ENCODE data around the gene ZNF76. TPM values are rescaled to one million over a fixed set of nuclear protein-coding genes. Genes with fewer than 3 reads are reported as not detected.
"Not testable (repeated sequence)": the region's sequence is repeated elsewhere in the genome, so short reads cannot be mapped to it uniquely, and the experiment has no call there.

Gene ZNF76
- total RNA-seq, 2 experiments from 2014 or later, result 31.0 to 59.5 TPM

- CTCF ChIA-PET (ENCODE audit: unreplicated experiment), result interaction anchor here (0.6 to 0.9 kb wide), 2 partner anchors 11 to 387 kb away, joined by 7 to 16 read pairs; no protein-coding TSS in a partner anchor
- DNase-seq (ENCODE audit: low spot score), result peak; percentile 34
- 0 out of 2 replicates have a peak, but pooled peaks have one; percentile 16 for TF ChIP-seq CTCF (conservative IDR thresholded peaks at IDR 0.05; ENCODE audit: low read length)
- H4K20me1 ChIP-seq (ENCODE audit: insufficient read depth, low read length); H3K4me1 ChIP-seq (ENCODE audit: insufficient read depth, low read length, poor library complexity, severe bottlenecking); BruUV-seq (replicated peaks); H3K9me2 ChIP-seq (ENCODE audit: insufficient read depth, low read length); intact Hi-C loops (cut with micrococcal nuclease; ENCODE audit: unreplicated experiment); H3K36me3 ChIP-seq (ENCODE audit: insufficient read depth, low read length); H3K4me3 ChIP-seq (ENCODE audit: low read depth, low read length, poor library complexity, severe bottlenecking); H3K4me2 ChIP-seq (ENCODE audit: low read length); H2AFZ ChIP-seq (ENCODE audit: low read length); H3K27ac ChIP-seq (ENCODE audit: low read depth, low read length, poor library complexity, severe bottlenecking); POLR2A ChIA-PET; H3K79me2 ChIP-seq (ENCODE audit: insufficient read depth, low read depth, low read length): not testable (repeated sequence)
- peaks cover 15% of the 10 kb centered on the region for H3K9me3 ChIP-seq (ENCODE audit: low read length)
Observed at GRCh38 chr6:35332074-35332887, 72.7 kb downstream of the ZNF76 start.

- intact Hi-C loops (cut with micrococcal nuclease; ENCODE audit: unreplicated experiment), result no loop called here
- Histone ChIP-seq H3K4me3 (ENCODE audit: low read depth, low read length, poor library complexity, severe bottlenecking) (no peak overlapping the region), H3K27ac (ENCODE audit: low read depth, low read length, poor library complexity, severe bottlenecking) (no peak overlapping the region), H3K9me3 (ENCODE audit: low read length) (no peaks in the 10 kb centered on the region), H2AFZ (ENCODE audit: low read length) (no peak overlapping the region; the same call in 1 of the 2 replicates), H3K9me2 (ENCODE audit: insufficient read depth, low read length) (no peaks in the 10 kb centered on the region), H4K20me1 (ENCODE audit: insufficient read depth, low read length) (peaks cover 11% of the 10 kb centered on the region; the same call in 1 of the 2 replicates), H3K79me2 (ENCODE audit: insufficient read depth, low read depth, low read length) (peaks cover 13% of the 10 kb centered on the region; the same call in 1 of the 2 replicates), H3K4me2 (ENCODE audit: low read length) (no peak overlapping the region), H3K36me3 (ENCODE audit: insufficient read depth, low read length) (peaks cover 9% of the 10 kb centered on the region), H3K4me1 (ENCODE audit: insufficient read depth, low read length, poor library complexity, severe bottlenecking) (peaks cover 22% of the 10 kb centered on the region)
- BruUV-seq (replicated peaks), result no TSS peak
- CTCF ChIA-PET (ENCODE audit: unreplicated experiment), result interaction anchor here (0.6 to 1.4 kb wide), 5 partner anchors 32 to 145 kb away, joined by 3 read pairs; no protein-coding TSS in a partner anchor
- no peak for DNase-seq (ENCODE audit: low spot score)
- POLR2A ChIA-PET, result interaction anchor here (0.5 to 0.6 kb wide), 3 partner anchors 52 to 215 kb away, joined by 3 to 6 read pairs (median 6); no protein-coding TSS in a partner anchor
- TF ChIP-seq CTCF (conservative IDR thresholded peaks at IDR 0.05; ENCODE audit: low read length), result no peak
Observed at GRCh38 chr6:35341557-35341956, 82.0 kb downstream of the ZNF76 start.

Measured in OCI-LY7 (cell line).